ENCODE measurements around the gene SHB. TPM values are rescaled to one million over a fixed set of nuclear protein-coding genes. Genes with fewer than 3 reads are reported as not detected.

The SHB gene
- total RNA-seq, 1 donor from 2014 or later: 18.5 TPM

GRCh38 chr9:37943345-37944265, 125.4 kb downstream of the SHB start:
- Mint-ChIP-seq H3K36me3 (ENCODE audit: low read depth, unreplicated experiment) (peaks cover 31% of the 10 kb centered on the region), H3K9me3 (ENCODE audit: unreplicated experiment) (no peaks in the 10 kb centered on the region), H3K4me3 (ENCODE audit: unreplicated experiment) (peak overlapping the region; percentile 31), H3K27ac (ENCODE audit: unreplicated experiment) (peak overlapping the region; percentile 64), H3K4me1 (ENCODE audit: unreplicated experiment) (peaks cover 9% of the 10 kb centered on the region), H3K27me3 (ENCODE audit: unreplicated experiment) (peaks cover 7% of the 10 kb centered on the region)
- TF ChIP-seq CTCF (IDR thresholded peaks at IDR 0.05; ENCODE audit: unreplicated experiment): no peak
- DNase-seq (ENCODE audit: low spot score): no peak

DNA sequence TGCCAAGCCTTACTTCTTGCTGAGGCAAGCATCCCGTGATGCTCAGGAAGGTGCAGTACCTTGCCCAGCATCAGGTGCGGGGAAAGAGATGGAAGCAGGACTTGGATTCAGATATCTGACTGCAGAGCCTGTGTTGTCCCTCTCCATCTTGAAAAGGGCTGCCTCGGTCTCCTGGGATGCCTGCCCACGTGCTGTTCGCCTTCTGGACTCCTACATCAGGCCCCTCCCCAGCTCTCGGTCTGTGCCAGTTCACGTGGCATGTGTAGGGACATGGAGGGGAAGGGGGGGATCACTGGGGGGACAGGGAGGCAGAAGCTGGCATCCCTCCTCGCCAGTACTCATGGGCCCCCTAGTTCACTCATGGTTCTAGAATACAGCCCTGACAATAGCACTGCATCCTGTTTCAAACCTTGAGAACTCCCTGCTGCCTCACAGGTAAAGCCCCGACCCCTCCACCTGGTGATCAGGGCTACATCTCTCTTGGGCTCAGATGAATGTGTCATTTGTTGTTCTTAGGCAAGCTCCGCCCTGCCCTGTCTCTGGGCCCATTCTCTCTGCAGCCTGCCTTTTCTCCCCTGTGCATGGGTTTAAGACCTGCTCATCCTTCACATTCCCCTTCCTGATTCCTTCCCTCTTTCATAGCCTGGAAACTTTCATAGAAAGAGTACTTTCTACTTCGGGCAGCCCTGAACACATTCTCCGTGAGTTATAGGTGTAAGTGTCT, 126.2 kb downstream of the SHB start:
- no peaks in the 10 kb centered on the region for H3K9me3 Mint-ChIP-seq (ENCODE audit: unreplicated experiment)
- no peak overlapping the region for H3K27ac Mint-ChIP-seq (ENCODE audit: unreplicated experiment)
- no peak for DNase-seq (ENCODE audit: low spot score)
- H3K4me3 Mint-ChIP-seq (ENCODE audit: unreplicated experiment): no peak overlapping the region
- H3K27me3 Mint-ChIP-seq (ENCODE audit: unreplicated experiment): peaks cover 7% of the 10 kb centered on the region
- H3K36me3 Mint-ChIP-seq (ENCODE audit: low read depth, unreplicated experiment): peaks cover 29% of the 10 kb centered on the region
- TF ChIP-seq CTCF (IDR thresholded peaks at IDR 0.05; ENCODE audit: unreplicated experiment): no peak
- H3K4me1 Mint-ChIP-seq (ENCODE audit: unreplicated experiment): peaks cover 15% of the 10 kb centered on the region

- Mint-ChIP-seq H3K36me3 (ENCODE audit: low read depth, unreplicated experiment) (peaks cover 28% of the 10 kb centered on the region), H3K4me3 (ENCODE audit: unreplicated experiment) (no peak overlapping the region), H3K4me1 (ENCODE audit: unreplicated experiment) (peaks cover 26% of the 10 kb centered on the region), H3K27me3 (ENCODE audit: unreplicated experiment) (peaks cover 4% of the 10 kb centered on the region), H3K27ac (ENCODE audit: unreplicated experiment) (no peak overlapping the region), H3K9me3 (ENCODE audit: unreplicated experiment) (no peaks in the 10 kb centered on the region)
- TF ChIP-seq CTCF (IDR thresholded peaks at IDR 0.05; ENCODE audit: unreplicated experiment): no peak
- DNase-seq (ENCODE audit: low spot score): no peak
Observed at GRCh38 chr9:37941253-37941652, 127.8 kb downstream of the SHB start.

- no peak overlapping the region for H3K4me3 Mint-ChIP-seq (ENCODE audit: unreplicated experiment)
- H3K36me3 Mint-ChIP-seq (ENCODE audit: low read depth, unreplicated experiment): peaks cover 24% of the 10 kb centered on the region
- no peak overlapping the region for H3K27ac Mint-ChIP-seq (ENCODE audit: unreplicated experiment)
- no peak for DNase-seq (ENCODE audit: low spot score)
- no peak for TF ChIP-seq CTCF (IDR thresholded peaks at IDR 0.05; ENCODE audit: unreplicated experiment)
- H3K9me3 Mint-ChIP-seq (ENCODE audit: unreplicated experiment): no peaks in the 10 kb centered on the region
- peaks cover 4% of the 10 kb centered on the region for H3K27me3 Mint-ChIP-seq (ENCODE audit: unreplicated experiment)
- peaks cover 32% of the 10 kb centered on the region for H3K4me1 Mint-ChIP-seq (ENCODE audit: unreplicated experiment)
Observed at GRCh38 chr9:37939575-37940095, 129.4 kb downstream of the SHB start.
